GM06990 (cell line): Measurements from ENCODE around the gene RASD2.

ENCODE experiments used
- DNase-seq: peaks from one replicate; pipeline ENCODE4 v3.0.0-alpha.2; 2011; ENCODE audit not compliant: insufficient read length; ENCODE audit errors: extremely low read depth
- H3K27me3 ChIP-seq: replicated peaks from 2 replicates; pipeline ENCODE4 v1.6.0; 2011; ENCODE audit warnings: low read length; ENCODE audit not compliant: control insufficient read depth, insufficient read depth
- H3K36me3 ChIP-seq: 2 replicates; pipeline ENCODE4 v1.5.1; 2011; ENCODE audit warnings: low read length; ENCODE audit not compliant: control insufficient read depth, insufficient read depth
- H3K4me3 ChIP-seq: replicated peaks from 2 replicates; pipeline ENCODE4 v1.5.1; 2011; ENCODE audit warnings: low read depth, mild to moderate bottlenecking, control low read depth, low read length
- CTCF ChIP-seq: IDR thresholded peaks from 2 replicates; pipeline ENCODE4 v1.5.1; 2011; ENCODE audit warnings: low read length, control low read depth, mild to moderate bottlenecking, inconsistent platforms; ENCODE audit not compliant: insufficient read depth, poor library complexity, severe bottlenecking

RASD2 gene

DNA sequence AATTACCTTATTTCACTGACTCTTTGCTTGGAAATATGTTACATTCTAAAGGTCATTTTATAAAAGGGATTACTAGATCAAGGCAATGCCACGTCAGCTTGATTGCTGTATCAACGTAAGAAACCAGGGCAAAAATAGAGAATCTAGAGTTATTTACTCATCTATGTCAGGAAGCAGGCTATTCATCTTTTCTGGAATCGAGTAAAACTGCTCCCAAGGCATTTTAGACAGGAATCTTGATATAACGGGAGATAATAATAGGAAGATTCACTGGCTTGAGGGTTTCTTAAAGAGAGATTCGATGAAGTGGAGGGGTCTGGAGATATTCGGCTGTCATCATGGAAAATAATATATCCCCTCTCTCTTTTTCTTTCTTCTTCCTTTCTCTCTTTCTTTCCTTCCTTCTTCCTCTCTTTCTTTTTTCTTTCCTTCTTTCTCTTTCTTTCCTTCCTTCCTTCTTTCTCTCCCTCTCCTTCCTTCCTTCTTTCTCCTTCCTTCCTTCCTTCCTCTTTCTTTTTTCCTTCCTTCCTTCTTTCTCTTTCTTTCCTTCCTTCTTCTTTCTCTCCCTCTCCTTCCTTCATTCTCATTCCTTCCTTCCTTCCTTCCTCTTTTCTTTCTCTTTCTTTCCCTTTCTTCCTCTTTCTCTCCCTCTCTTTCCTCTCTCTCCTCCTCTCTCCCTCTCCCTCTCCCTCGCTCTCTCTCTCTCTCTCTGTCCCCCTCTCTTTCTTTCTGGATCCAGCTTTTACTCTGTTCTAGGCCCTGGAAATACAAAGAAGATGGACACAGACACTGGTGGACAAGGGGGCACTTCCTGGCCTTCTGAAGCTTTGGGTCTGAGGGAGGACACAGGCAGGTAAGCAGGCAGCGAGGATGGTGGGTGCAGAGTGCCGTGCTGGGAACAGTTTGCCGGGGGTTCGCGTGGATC lies 18.1 kb upstream of the RASD2 start:
- no peak for TF ChIP-seq CTCF
- Histone ChIP-seq H3K36me3 (no peaks in the 10 kb centered on the region), H3K27me3 (peaks cover 3% of the 10 kb centered on the region), H3K4me3 (no peak overlapping the region)
- no peak for DNase-seq

- TF ChIP-seq CTCF, result no peak
- no peak for DNase-seq
- Histone ChIP-seq H3K4me3 (no peak overlapping the region), H3K36me3 (no peaks in the 10 kb centered on the region), H3K27me3 (peaks cover 3% of the 10 kb centered on the region)
Observed at GRCh38 chr22:35523167-35523947, 17.3 kb upstream of the RASD2 start.

DNA sequence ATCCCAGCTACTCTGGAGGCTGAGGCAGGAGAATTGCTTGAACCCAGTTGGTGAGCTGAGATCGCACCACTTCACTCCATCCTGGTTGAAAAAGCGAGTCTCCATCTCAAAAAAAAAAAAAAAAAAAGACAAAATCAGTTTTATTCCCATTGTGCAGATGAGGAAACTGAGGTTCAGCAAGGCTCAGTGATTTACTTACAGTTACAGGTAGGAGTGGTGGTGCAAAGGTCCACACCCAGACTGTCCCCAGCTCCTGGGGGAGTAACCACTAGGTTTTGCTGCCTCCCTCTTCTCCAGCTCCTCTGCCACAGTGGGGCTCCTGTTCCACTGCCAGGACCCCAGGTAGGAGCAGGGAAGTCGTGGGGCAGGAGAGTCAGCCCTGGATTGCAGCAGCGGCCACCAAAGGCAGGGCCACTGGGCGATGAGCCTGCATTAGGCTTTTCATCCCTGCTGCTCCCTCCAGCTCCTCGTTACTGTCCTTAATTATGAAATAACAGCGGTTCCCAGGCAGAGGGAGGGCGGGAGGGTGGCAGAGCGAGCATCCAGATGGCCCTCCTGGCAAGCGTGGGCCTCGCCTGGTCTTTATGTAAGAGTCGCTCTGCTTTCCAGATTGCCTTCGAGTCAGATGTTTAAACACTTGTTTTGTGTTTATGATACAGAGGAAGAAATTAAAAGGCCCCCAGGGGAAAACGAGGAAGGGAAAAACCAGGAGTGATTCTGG lies 15.5 kb upstream of the RASD2 start:
- no peak for DNase-seq
- no peak for TF ChIP-seq CTCF
- H3K27me3 ChIP-seq, result peaks cover 3% of the 10 kb centered on the region
- H3K36me3 ChIP-seq, result no peaks in the 10 kb centered on the region
- H3K4me3 ChIP-seq, result no peak overlapping the region

- H3K36me3 ChIP-seq, result no peaks in the 10 kb centered on the region
- no peak for TF ChIP-seq CTCF
- DNase-seq, result no peak
Observed at GRCh38 chr22:35525687-35526332, 14.8 kb upstream of the RASD2 start.

DNA sequence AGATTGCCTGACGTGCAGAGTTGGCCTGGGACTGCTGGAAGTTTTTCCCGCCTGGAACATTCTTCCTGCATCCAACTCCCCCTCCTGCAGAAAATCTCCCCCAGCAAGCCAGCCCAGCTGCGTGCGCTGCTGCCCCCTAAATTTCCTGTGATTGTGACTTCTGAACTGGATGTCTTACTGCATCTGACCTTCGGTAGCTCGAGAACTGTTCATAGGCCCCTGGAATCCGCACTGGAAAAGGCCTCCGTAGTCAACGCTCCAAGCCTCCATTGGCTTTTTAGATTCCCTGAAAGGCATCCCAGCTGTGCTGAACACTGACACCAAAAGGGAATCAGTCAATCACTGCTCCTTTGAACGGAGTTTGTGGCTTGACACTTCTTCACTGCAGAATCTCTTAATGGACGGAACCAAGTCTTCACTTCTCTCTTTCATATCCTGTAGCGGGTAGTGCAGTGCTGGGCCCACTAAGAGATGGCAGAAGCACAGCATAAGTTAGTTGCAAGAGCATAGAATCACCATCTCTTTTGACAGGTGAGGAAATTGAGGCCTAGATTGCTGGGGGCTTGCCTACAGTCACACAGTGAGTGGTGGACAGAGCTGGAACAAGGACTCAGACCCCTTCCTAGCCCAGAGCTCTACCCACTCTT lies 14.2 kb upstream of the RASD2 start:
- no peak for DNase-seq
- TF ChIP-seq CTCF, result no peak
- Histone ChIP-seq H3K27me3 (peaks cover 3% of the 10 kb centered on the region), H3K36me3 (no peaks in the 10 kb centered on the region), H3K4me3 (no peak overlapping the region)

More at GRCh38 chr22:35525687-35526332, 14.8 kb upstream of the RASD2 start:
- Histone ChIP-seq H3K27me3 (peaks cover 3% of the 10 kb centered on the region), H3K4me3 (no peak overlapping the region)
